Upper lobe of left lung (tissue), 4 donors: ENCODE data around the gene MDFI.

Experiments used
- EP300 ChIP-seq, 4 donors: sonication (generic); formaldehyde crosslinking; IDR thresholded peaks; one replicate each; pipeline ENCODE4 v1.5.1; 2017; ENCODE audit warnings: antibody characterized with exemption in 4 of 4, control low read depth in 2 of 4
- POLR2A ChIP-seq, 4 donors: fragments of 450-650 bp; IDR thresholded peaks; one replicate each; pipeline ENCODE4 v1.5.1; 2016 to 2017; ENCODE audit warnings: antibody characterized with exemption in 4 of 4, mild to moderate bottlenecking in 2 of 4
- POLR2AphosphoS5 ChIP-seq, 2 donors: sonication (generic); formaldehyde crosslinking; IDR thresholded peaks; one replicate each; pipeline ENCODE4 v1.5.1; 2017; ENCODE audit warnings: antibody characterized with exemption in 2 of 2

- TF ChIP-seq POLR2AphosphoS5 (IDR thresholded peaks at IDR 0.05) = no peak
- TF ChIP-seq EP300 (IDR thresholded peaks at IDR 0.05) = no peak
- no peak for TF ChIP-seq POLR2A (IDR thresholded peaks at IDR 0.05)
Observed at GRCh38 chr6:41591122-41591521, 47.1 kb upstream of the MDFI start.
